Measurements from ENCODE around the gene ANKRD9. TPM values are rescaled to one million over a fixed set of nuclear protein-coding genes. Genes with fewer than 3 reads are reported as not detected.

Gene ANKRD9
- total and polyA plus RNA-seq, 2 donors (not counting 1 experiment from before 2014, with no cell fraction given): 2.7 to 22.0 TPM

GRCh38 chr14:102505000-102505619 is 4.5 kb downstream of the ANKRD9 start:
- Histone ChIP-seq H3K4me3 (replicated peaks in 1 of 4; ENCODE audit: control extremely low read depth in 1 of 4, insufficient read depth in 1 of 4, low read depth in 3 of 4, low read length in 4 of 4) (no peak overlapping the region), H3K36me3 (ENCODE audit: control insufficient read depth, insufficient read depth, low read length) (peaks cover 12% of the 10 kb centered on the region), H3K9me3 (ENCODE audit: control insufficient read depth, insufficient read depth, low read depth, low read length) (no peaks in the 10 kb centered on the region), H3K27me3 (ENCODE audit: control insufficient read depth, insufficient read depth, low read length) (no peaks in the 10 kb centered on the region), H3K4me1 (ENCODE audit: control insufficient read depth, extremely low read depth, insufficient read depth, low read length) (peaks cover 1% of the 10 kb centered on the region), H3K79me2 (ENCODE audit: control insufficient read depth, insufficient read depth, low read length) (no peaks in the 10 kb centered on the region), H3K9ac (ENCODE audit: insufficient read depth, low read length) (no peak overlapping the region), H3K4me2 (ENCODE audit: extremely low read depth, insufficient read depth, low read length) (no peak overlapping the region), H3K27ac (ENCODE audit: insufficient read depth, low read length) (no peak overlapping the region), H2AFZ (ENCODE audit: low read length) (no peak overlapping the region), H4K20me1 (ENCODE audit: control insufficient read depth, extremely low read depth, insufficient read depth, low read length) (no peaks in the 10 kb centered on the region)
- TF ChIP-seq CTCF (conservative IDR thresholded peaks at IDR 0.05 in 1 of 2, IDR thresholded peaks at IDR 0.05 in 1 of 2; ENCODE audit: low read depth in 1 of 2, low read length in 2 of 2): no peak
- no peak for TF ChIP-seq EZH2 (IDR thresholded peaks at IDR 0.05; ENCODE audit: low read length, missing control alignments)
- DNase-seq (ENCODE audit: low read depth in 2 of 2): no peak

- Histone ChIP-seq H3K27me3 (ENCODE audit: control insufficient read depth, insufficient read depth, low read length) (no peaks in the 10 kb centered on the region), H3K4me2 (ENCODE audit: extremely low read depth, insufficient read depth, low read length) (no peak overlapping the region), H3K4me3 (replicated peaks in 1 of 4; ENCODE audit: control extremely low read depth in 1 of 4, insufficient read depth in 1 of 4, low read depth in 3 of 4, low read length in 4 of 4) (no peak overlapping the region), H3K9ac (ENCODE audit: insufficient read depth, low read length) (no peak overlapping the region), H2AFZ (ENCODE audit: low read length) (no peak overlapping the region), H3K36me3 (ENCODE audit: control insufficient read depth, insufficient read depth, low read length) (peaks cover 12% of the 10 kb centered on the region), H4K20me1 (ENCODE audit: control insufficient read depth, extremely low read depth, insufficient read depth, low read length) (no peaks in the 10 kb centered on the region), H3K79me2 (ENCODE audit: control insufficient read depth, insufficient read depth, low read length) (no peaks in the 10 kb centered on the region), H3K9me3 (ENCODE audit: control insufficient read depth, insufficient read depth, low read depth, low read length) (no peaks in the 10 kb centered on the region), H3K4me1 (ENCODE audit: control insufficient read depth, extremely low read depth, insufficient read depth, low read length) (no peaks in the 10 kb centered on the region), H3K27ac (ENCODE audit: insufficient read depth, low read length) (no peak overlapping the region)
- DNase-seq (ENCODE audit: low read depth in 2 of 2): no peak
- TF ChIP-seq CTCF (conservative IDR thresholded peaks at IDR 0.05 in 1 of 2, IDR thresholded peaks at IDR 0.05 in 1 of 2; ENCODE audit: low read depth in 1 of 2, low read length in 2 of 2): no peak
- TF ChIP-seq EZH2 (IDR thresholded peaks at IDR 0.05; ENCODE audit: low read length, missing control alignments): no peak
Measured at GRCh38 chr14:102504328-102504999, 5.1 kb downstream of the ANKRD9 start.

GRCh38 chr14:102503641-102504327 is 5.8 kb downstream of the ANKRD9 start:
- no peaks in the 10 kb centered on the region for H3K9me3 ChIP-seq (ENCODE audit: control insufficient read depth, insufficient read depth, low read depth, low read length)
- H3K27ac ChIP-seq (ENCODE audit: insufficient read depth, low read length): no peak overlapping the region
- peaks cover 13% of the 10 kb centered on the region for H3K36me3 ChIP-seq (ENCODE audit: control insufficient read depth, insufficient read depth, low read length)
- no peaks in the 10 kb centered on the region for H3K79me2 ChIP-seq (ENCODE audit: control insufficient read depth, insufficient read depth, low read length)
- no peaks in the 10 kb centered on the region for H3K4me1 ChIP-seq (ENCODE audit: control insufficient read depth, extremely low read depth, insufficient read depth, low read length)
- H3K9ac ChIP-seq (ENCODE audit: insufficient read depth, low read length): no peak overlapping the region
- no peak overlapping the region for H3K4me3 ChIP-seq (replicated peaks in 1 of 4; ENCODE audit: control extremely low read depth in 1 of 4, insufficient read depth in 1 of 4, low read depth in 3 of 4, low read length in 4 of 4)
- H4K20me1 ChIP-seq (ENCODE audit: control insufficient read depth, extremely low read depth, insufficient read depth, low read length): no peaks in the 10 kb centered on the region
- no peak overlapping the region for H3K4me2 ChIP-seq (ENCODE audit: extremely low read depth, insufficient read depth, low read length)
- H2AFZ ChIP-seq (ENCODE audit: low read length): no peak overlapping the region
- TF ChIP-seq EZH2 (IDR thresholded peaks at IDR 0.05; ENCODE audit: low read length, missing control alignments) (no peak), CTCF (conservative IDR thresholded peaks at IDR 0.05 in 1 of 2, IDR thresholded peaks at IDR 0.05 in 1 of 2; ENCODE audit: low read depth in 1 of 2, low read length in 2 of 2) (no peak)
- no peaks in the 10 kb centered on the region for H3K27me3 ChIP-seq (ENCODE audit: control insufficient read depth, insufficient read depth, low read length)
- DNase-seq (ENCODE audit: low read depth in 2 of 2): no peak

Measured in fibroblast of lung (primary cell).